Fibroblast of lung (primary cell): ENCODE results near the gene WDR59. TPM values are rescaled to one million over a fixed set of nuclear protein-coding genes. Genes with fewer than 3 reads are reported as not detected.

Experiments
- DNase-seq, 2 donors: peaks; one replicate each; pipeline versions ENCODE4 v3.0.0 to v3.0.0-alpha.2; 2010; ENCODE audit warnings: low read depth in 2 of 2
- H2AFZ ChIP-seq: 2 replicates; pipeline ENCODE4 v1.5.1; 2012; ENCODE audit warnings: low read length, control low read depth, inconsistent platforms
- H3K27ac ChIP-seq: 2 replicates; pipeline ENCODE4 v1.5.1; 2011; ENCODE audit warnings: low read length, control low read depth; ENCODE audit not compliant: insufficient read depth
- H3K27me3 ChIP-seq: 2 replicates; pipeline ENCODE4 v1.5.1; 2011; ENCODE audit warnings: mild to moderate bottlenecking, low read length; ENCODE audit not compliant: control insufficient read depth, insufficient read depth
- H3K36me3 ChIP-seq: 2 replicates; pipeline ENCODE4 v1.5.1; 2011; ENCODE audit warnings: low read length; ENCODE audit not compliant: control insufficient read depth, insufficient read depth
- H3K4me1 ChIP-seq: 2 replicates; pipeline ENCODE4 v1.5.1; 2011; ENCODE audit warnings: low read length; ENCODE audit not compliant: control insufficient read depth, insufficient read depth; ENCODE audit errors: extremely low read depth
- H3K4me2 ChIP-seq: 2 replicates; pipeline ENCODE4 v1.5.1; 2011; ENCODE audit warnings: low read length, control low read depth; ENCODE audit not compliant: insufficient read depth; ENCODE audit errors: extremely low read depth
- H3K4me3 ChIP-seq, 4 experiments: fragments of 200-600 bp in 1 of 4; sonication (generic) in 1 of 4; replicated peaks in 1 of 4; 2 replicates each; pipeline ENCODE4 v1.5.1; 2011 to 2016; ENCODE audit warnings: low read length in 4 of 4, low read depth in 3 of 4, mild to moderate bottlenecking in 3 of 4, control low read depth in 2 of 4, inconsistent platforms in 1 of 4, mixed read lengths in 1 of 4; ENCODE audit not compliant: insufficient read depth in 1 of 4; ENCODE audit errors: control extremely low read depth in 1 of 4
- H3K79me2 ChIP-seq: 2 replicates; pipeline ENCODE4 v1.5.1; 2012; ENCODE audit warnings: mild to moderate bottlenecking, low read length, inconsistent platforms; ENCODE audit not compliant: control insufficient read depth, insufficient read depth
- H3K9ac ChIP-seq: 2 replicates; pipeline ENCODE4 v1.5.1; 2011; ENCODE audit warnings: mild to moderate bottlenecking, low read length, control low read depth; ENCODE audit not compliant: insufficient read depth
- H3K9me3 ChIP-seq: 2 replicates; pipeline ENCODE4 v1.5.1; 2012; ENCODE audit warnings: low read depth, low read length; ENCODE audit not compliant: control insufficient read depth, insufficient read depth
- H4K20me1 ChIP-seq: 2 replicates; pipeline ENCODE4 v1.5.1; 2011; ENCODE audit warnings: low read length; ENCODE audit not compliant: control insufficient read depth, insufficient read depth; ENCODE audit errors: extremely low read depth
- CTCF ChIP-seq, 2 donors: IDR thresholded peaks in 1 of 2; conservative IDR thresholded peaks in 1 of 2; 1 replicate in 1 of 2; 2 replicates in 1 of 2; pipeline ENCODE4 v1.5.1; 2011 to 2012; ENCODE audit warnings: low read length in 2 of 2, control low read depth in 1 of 2, inconsistent platforms in 1 of 2, low read depth in 1 of 2, mild to moderate bottlenecking in 1 of 2
- EZH2 ChIP-seq: IDR thresholded peaks from 2 replicates; pipeline ENCODE4 v1.5.1; 2012; ENCODE audit warnings: low read length, control low read depth, mild to moderate bottlenecking; ENCODE audit errors: missing control alignments
- polyA plus RNA-seq, 2 donors: library from polyadenylated mRNA; depleted of rRNA in 1 of 2; stranded (reverse) in 1 of 2; unstranded in 1 of 2; fragments of >200 nt; gene quantifications; 2 replicates each; pipeline ENCODE4 v1.2.1, GENCODE V29; 2011 to 2012; ENCODE audit warnings: missing spikeins in 1 of 2
- total RNA-seq: library from RNA; depleted of rRNA; stranded (reverse); fragments of >200 nt; gene quantifications from 2 replicates; pipeline ENCODE4 v1.2.1, GENCODE V29; 2014

The WDR59 gene
- total and polyA plus RNA-seq, 2 donors (not counting 1 experiment from before 2014, with no cell fraction given), result 16.0 to 30.2 TPM

GRCh38 chr16:74893541-74893940 is 91.4 kb downstream of the WDR59 start:
- no peak overlapping the region for H3K4me2 ChIP-seq
- H3K36me3 ChIP-seq, result peaks cover 2% of the 10 kb centered on the region
- no peak overlapping the region for H2AFZ ChIP-seq
- no peaks in the 10 kb centered on the region for H4K20me1 ChIP-seq
- H3K4me1 ChIP-seq, result no peaks in the 10 kb centered on the region
- DNase-seq, result no peak
- TF ChIP-seq EZH2, result no peak
- no peak for TF ChIP-seq CTCF (conservative IDR thresholded peaks at IDR 0.05 in 1 of 2, IDR thresholded peaks at IDR 0.05 in 1 of 2; ENCODE audit: low read depth in 1 of 2, low read length in 2 of 2)
- H3K27me3 ChIP-seq, result no peaks in the 10 kb centered on the region
- H3K79me2 ChIP-seq, result no peaks in the 10 kb centered on the region
- H3K27ac ChIP-seq, result no peak overlapping the region
- no peaks in the 10 kb centered on the region for H3K9me3 ChIP-seq
- H3K9ac ChIP-seq, result no peak overlapping the region
- H3K4me3 ChIP-seq, result no peak overlapping the region

- TF ChIP-seq CTCF (conservative IDR thresholded peaks at IDR 0.05 in 1 of 2, IDR thresholded peaks at IDR 0.05 in 1 of 2; ENCODE audit: low read depth in 1 of 2, low read length in 2 of 2) (no peak), EZH2 (no peak)
- no peak overlapping the region for H3K4me2 ChIP-seq
- peaks cover 2% of the 10 kb centered on the region for H3K36me3 ChIP-seq
- no peak overlapping the region for H3K4me3 ChIP-seq
- H3K9me3 ChIP-seq, result no peaks in the 10 kb centered on the region
- H3K9ac ChIP-seq, result no peak overlapping the region
- H2AFZ ChIP-seq, result no peak overlapping the region
- no peak overlapping the region for H3K27ac ChIP-seq
- H3K79me2 ChIP-seq, result no peaks in the 10 kb centered on the region
- no peaks in the 10 kb centered on the region for H3K27me3 ChIP-seq
- no peaks in the 10 kb centered on the region for H4K20me1 ChIP-seq
- H3K4me1 ChIP-seq, result no peaks in the 10 kb centered on the region
- DNase-seq, result no peak
These were observed 92.1 kb downstream of the WDR59 start for GRCh38 chr16:74892574-74893461.

- Histone ChIP-seq H3K9ac (no peak overlapping the region), H3K27me3 (no peaks in the 10 kb centered on the region), H3K36me3 (peaks cover 2% of the 10 kb centered on the region), H3K4me2 (no peak overlapping the region), H3K9me3 (no peaks in the 10 kb centered on the region), H3K4me1 (no peaks in the 10 kb centered on the region), H3K27ac (no peak overlapping the region), H4K20me1 (no peaks in the 10 kb centered on the region), H2AFZ (no peak overlapping the region), H3K4me3 (no peak overlapping the region), H3K79me2 (no peaks in the 10 kb centered on the region)
- TF ChIP-seq CTCF (conservative IDR thresholded peaks at IDR 0.05 in 1 of 2, IDR thresholded peaks at IDR 0.05 in 1 of 2; ENCODE audit: low read depth in 1 of 2, low read length in 2 of 2) (no peak), EZH2 (no peak)
- DNase-seq, result no peak
These were observed 96.0 kb downstream of the WDR59 start for GRCh38 chr16:74888888-74889287.
